ENCODE data around the gene L1CAM. TPM values are rescaled to one million over a fixed set of nuclear protein-coding genes. Genes with fewer than 3 reads are reported as not detected.

L1CAM gene
- total and polyA plus RNA-seq, 2 of the 8 experiments (the other 6 are each of a cell fraction or from before 2014, with no cell fraction given), result 11.0 to 43.0 TPM

DNA sequence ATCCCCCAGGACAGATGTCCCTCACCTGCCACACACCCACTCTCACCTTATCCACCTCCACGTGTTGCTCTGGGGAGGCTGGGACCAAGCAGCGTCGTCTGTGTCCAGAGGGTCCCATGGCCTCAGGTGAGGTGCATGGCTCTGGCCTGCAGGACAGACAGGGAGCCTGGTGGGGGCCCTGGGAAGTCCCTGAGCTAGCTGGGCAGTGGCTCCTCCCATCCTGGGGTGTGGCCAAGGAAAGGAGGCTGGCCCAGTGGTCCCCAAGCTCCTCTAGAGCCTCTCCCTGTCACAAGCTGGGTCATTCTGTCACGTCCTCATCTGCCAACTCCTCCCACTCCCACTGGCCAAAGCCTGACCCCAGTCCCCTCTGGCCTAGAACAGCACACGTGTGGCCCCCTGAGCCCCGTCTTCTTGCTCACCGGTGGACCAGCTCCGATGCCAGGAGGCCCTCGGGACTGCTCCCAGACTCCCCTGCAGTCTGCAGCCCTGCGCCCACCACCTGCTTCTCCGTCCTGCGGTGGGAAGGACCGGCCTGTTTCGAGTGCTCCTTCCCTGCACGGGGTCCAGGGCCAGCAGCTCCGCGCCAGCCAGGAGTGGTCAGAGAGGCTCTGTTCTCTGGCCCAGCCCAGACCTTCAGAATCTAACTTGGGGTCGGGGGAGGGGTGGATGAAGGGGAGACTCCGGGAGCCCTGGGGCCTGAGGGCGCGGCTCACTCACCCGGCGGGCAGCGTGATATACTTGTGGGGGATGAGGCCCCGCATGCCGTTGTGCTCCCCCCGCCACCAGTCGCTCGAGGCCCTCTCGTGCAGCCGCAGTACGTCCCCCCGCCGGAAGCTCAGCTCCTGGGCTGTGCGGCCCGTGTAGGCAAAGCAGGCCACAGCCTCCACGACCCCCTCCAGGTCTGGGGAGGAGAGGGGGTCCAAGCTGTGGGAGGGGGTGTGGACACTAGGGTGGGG, 23.3 kb upstream of the L1CAM start:
- Histone ChIP-seq H3K4ac (replicated peaks; ENCODE audit: insufficient read length, low read depth, low read length) (no peak overlapping the region), H4K8ac (ENCODE audit: extremely low read depth, insufficient read depth, low read length) (no peak overlapping the region; the same call in 1 of the 2 replicates), H3K23ac (ENCODE audit: insufficient read length) (no peak overlapping the region), H3K14ac (ENCODE audit: insufficient read length) (no peak overlapping the region), H4K91ac (replicated peaks; ENCODE audit: insufficient read length, low read length) (no peak overlapping the region), H3K4me2 (ENCODE audit: insufficient read depth in 1 of 2, low read depth in 2 of 2, low read length in 2 of 2) (no peak overlapping the region), H2BK20ac (ENCODE audit: low read length) (no peak overlapping the region), H2AFZ (ENCODE audit: low read length) (no peak overlapping the region), H3K18ac (ENCODE audit: extremely low read depth, low read length) (no peak overlapping the region), H2AK5ac (ENCODE audit: low read depth, low read length) (no peak overlapping the region), H3K9ac (replicated peaks in 1 of 4; ENCODE audit: extremely low read depth in 1 of 4, low read depth in 3 of 4, low read length in 3 of 4) (no peak overlapping the region), H3K27ac (ENCODE audit: low read depth, low read length) (no peak overlapping the region), H3K36me3 (ENCODE audit: control insufficient read depth in 2 of 4, insufficient read depth in 4 of 4, low read length in 3 of 4) (no peaks in the 10 kb centered on the region; a peak in 1 of 8 replicates), H3K56ac (replicated peaks; ENCODE audit: insufficient read length, low read depth, low read length) (no peak overlapping the region), H3K79me1 (ENCODE audit: low read depth, low read length) (no peaks in the 10 kb centered on the region), H2BK12ac (ENCODE audit: low read depth, low read length) (no peak overlapping the region), H3K9me3 (ENCODE audit: insufficient read depth in 2 of 2, low read depth in 1 of 2, low read length in 1 of 2) (no peaks in the 10 kb centered on the region), H4K5ac (ENCODE audit: insufficient read length, low read depth, low read length) (no peak overlapping the region), H3K27me3 (replicated peaks in 1 of 4; ENCODE audit: control insufficient read depth in 3 of 4, extremely low read depth in 1 of 4, insufficient read depth in 3 of 4, low read length in 3 of 4) (no peaks in the 10 kb centered on the region), H2BK15ac (ENCODE audit: low read length) (no peak overlapping the region), H2BK5ac (ENCODE audit: low read depth, low read length) (no peak overlapping the region), H3K4me3 (ENCODE audit: extremely low read depth in 1 of 4, insufficient read depth in 2 of 4, low read depth in 3 of 4, low read length in 4 of 4) (no peak overlapping the region), H3K79me2 (ENCODE audit: control insufficient read depth in 1 of 2, insufficient read depth in 2 of 2, low read length in 2 of 2) (no peaks in the 10 kb centered on the region), H3K4me1 (replicated peaks in 1 of 4; ENCODE audit: control insufficient read depth in 3 of 4, insufficient read depth in 4 of 4, low read length in 3 of 4) (peaks cover 0 to 3% (median 0%) of the 10 kb centered on the region in 4 experiments; a peak in 1 of 7 replicates), H2BK120ac (replicated peaks; ENCODE audit: low read depth, low read length) (no peak overlapping the region), H3K23me2 (ENCODE audit: low read depth, low read length) (no peaks in the 10 kb centered on the region), H4K20me1 (replicated peaks in 1 of 2; ENCODE audit: control insufficient read depth in 1 of 2, insufficient read depth in 2 of 2, low read length in 2 of 2) (no peaks in the 10 kb centered on the region)
- ChIA-PET POLR2A (ENCODE audit: partially characterized antibody) (interaction anchor here (0.7 to 2.1 kb wide), 8 partner anchors 13 to 84 kb away, joined by 3 to 9 read pairs (median 4); no protein-coding TSS in a partner anchor), CTCF (ENCODE audit: partially characterized antibody) (interaction anchor here (0.7 to 5.7 kb wide), 10 partner anchors 8 to 146 kb away, joined by 3 to 65 read pairs (median 3); partner anchors contain the start of gene ARHGAP4)
- WGBS, 2 experiments (ENCODE audit: extremely low coverage in 1 of 2, insufficient coverage in 1 of 2, insufficient read length in 1 of 2, insufficient replicate concordance in 2 of 2, low coverage in 1 of 2, low lambda C conversion rate in 2 of 2, missing lambda C conversion rate in 1 of 2), result 89% methylated on average over 9 of the region's 37 CpGs; no CpG with 5 or more reads in 1 of the 2 experiments
- FAIRE-seq, result peak; percentile 48
- no peak for DNase-seq (ENCODE audit: low read depth in 1 of 2, low spot score in 2 of 2)
- TF ChIP-seq POLR2A (IDR thresholded peaks at IDR 0.05; ENCODE audit: control extremely low read depth in 1 of 2, low read depth in 2 of 2, low read length in 2 of 2) (no peak), PHF8 (conservative IDR thresholded peaks at IDR 0.05; ENCODE audit: low read depth, low read length) (no peak), CEBPB (IDR thresholded peaks at IDR 0.05; ENCODE audit: low read depth, low read length) (no peak), POLR2AphosphoS5 (IDR thresholded peaks at IDR 0.05; ENCODE audit: low read depth, low read length) (no peak), RNF2 (IDR thresholded peaks at IDR 0.05; ENCODE audit: borderline replicate concordance, low read depth, low read length, missing control alignments, poor library complexity, severe bottlenecking) (no peak), ASH2L (IDR thresholded peaks at IDR 0.05; ENCODE audit: low read length) (no peak)
